ENCODE measurements around the gene UIMC1. TPM values are rescaled to one million over a fixed set of nuclear protein-coding genes. Genes with fewer than 3 reads are reported as not detected.

UIMC1 gene
- polyA plus RNA-seq, 1 donor (not counting 4 experiments of a cell fraction or from before 2014, with no cell fraction given) = 29.0 TPM

DNA sequence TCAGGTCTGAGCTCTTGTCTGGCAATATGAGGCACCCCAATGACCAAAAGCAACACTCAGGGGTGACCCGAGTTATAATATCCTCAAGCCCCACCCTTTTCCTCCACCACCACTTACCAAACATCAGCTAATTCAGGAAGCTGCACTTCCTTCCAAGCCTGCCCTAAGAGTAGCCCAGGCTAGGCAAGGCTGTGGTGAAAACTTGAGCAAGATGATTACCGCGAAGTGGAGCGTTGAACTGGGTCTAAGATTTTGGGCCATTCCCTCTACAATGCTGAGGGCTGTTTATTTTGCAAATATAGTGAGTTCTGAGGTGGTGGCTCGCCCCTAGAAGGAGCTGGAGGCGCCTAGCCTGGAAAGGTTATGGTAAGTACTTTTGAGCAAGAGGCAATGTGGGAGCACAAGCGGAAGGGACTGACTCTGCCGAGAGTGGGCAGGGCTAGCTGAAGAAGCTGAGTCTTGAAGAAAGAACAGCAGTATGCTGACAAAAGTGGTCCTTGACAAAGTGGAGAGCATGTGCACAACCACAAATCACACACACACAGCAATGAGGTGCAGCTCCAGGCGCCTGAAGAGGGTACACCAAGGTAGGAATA lies 107.2 kb downstream of the UIMC1 start, which contains the start of gene HK3:
Gene HK3, minus strand, starts transcription at position 51 of the 596 bp plus-strand sequence. CDS start 3,187 bp downstream, outside the sequence.
- Histone ChIP-seq H4K20me1 (ENCODE audit: control insufficient read depth, extremely low read depth, insufficient read depth, low read length) (no peaks in the 10 kb centered on the region), H3K4me2 (ENCODE audit: control insufficient read depth, extremely low read depth, insufficient read depth, low read depth, low read length) (no peak within 1 kb of the TSS), H3K4me3 (ENCODE audit: control insufficient read depth in 2 of 3, extremely low read depth in 1 of 3, insufficient read depth in 2 of 3, low read depth in 1 of 3, low read length in 3 of 3) (no peak within 1 kb of the TSS), H3K9ac (ENCODE audit: control insufficient read depth, extremely low read depth, insufficient read depth, low read length) (no peak within 1 kb of the TSS), H2AFZ (ENCODE audit: control insufficient read depth, low read length) (no peak within 1 kb of the TSS), H3K9me3 (ENCODE audit: control insufficient read depth, low read depth, low read length) (no peaks in the 10 kb centered on the region), H3K36me3 (ENCODE audit: control insufficient read depth in 2 of 2, extremely low read depth in 1 of 2, insufficient read depth in 2 of 2, low read length in 2 of 2) (peaks cover 4 to 18% of the 10 kb centered on the region in 2 experiments), H3K9me1 (ENCODE audit: control insufficient read depth, extremely low read depth, insufficient read depth, low read length) (no peaks in the 10 kb centered on the region), H3K27me3 (ENCODE audit: control insufficient read depth, extremely low read depth, insufficient read depth, low read length) (no peaks in the 10 kb centered on the region), H3K27ac (ENCODE audit: control insufficient read depth, insufficient read depth, low read length) (no peak within 1 kb of the TSS), H3K79me2 (ENCODE audit: control insufficient read depth, insufficient read depth, low read length) (no peaks in the 10 kb centered on the region), H3K4me1 (ENCODE audit: control insufficient read depth, extremely low read depth, insufficient read depth, low read length) (no peaks in the 10 kb centered on the region)
- dilution Hi-C loops (cut with MboI; ENCODE audit: extremely low pct_ligation_motif_present, low sequenced_read_pairs) = no loop called here
- TF ChIP-seq EZH2 (IDR thresholded peaks at IDR 0.05; ENCODE audit: low read length) = no peak
- TF ChIP-seq, protein P1, sequence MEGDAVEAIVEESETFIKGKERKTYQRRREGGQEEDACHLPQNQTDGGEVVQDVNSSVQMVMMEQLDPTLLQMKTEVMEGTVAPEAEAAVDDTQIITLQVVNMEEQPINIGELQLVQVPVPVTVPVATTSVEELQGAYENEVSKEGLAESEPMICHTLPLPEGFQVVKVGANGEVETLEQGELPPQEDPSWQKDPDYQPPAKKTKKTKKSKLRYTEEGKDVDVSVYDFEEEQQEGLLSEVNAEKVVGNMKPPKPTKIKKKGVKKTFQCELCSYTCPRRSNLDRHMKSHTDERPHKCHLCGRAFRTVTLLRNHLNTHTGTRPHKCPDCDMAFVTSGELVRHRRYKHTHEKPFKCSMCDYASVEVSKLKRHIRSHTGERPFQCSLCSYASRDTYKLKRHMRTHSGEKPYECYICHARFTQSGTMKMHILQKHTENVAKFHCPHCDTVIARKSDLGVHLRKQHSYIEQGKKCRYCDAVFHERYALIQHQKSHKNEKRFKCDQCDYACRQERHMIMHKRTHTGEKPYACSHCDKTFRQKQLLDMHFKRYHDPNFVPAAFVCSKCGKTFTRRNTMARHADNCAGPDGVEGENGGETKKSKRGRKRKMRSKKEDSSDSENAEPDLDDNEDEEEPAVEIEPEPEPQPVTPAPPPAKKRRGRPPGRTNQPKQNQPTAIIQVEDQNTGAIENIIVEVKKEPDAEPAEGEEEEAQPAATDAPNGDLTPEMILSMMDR (optimal IDR thresholded peaks at IDR 0.05 in 1 of 3, IDR thresholded peaks at IDR 0.05 in 1 of 3, conservative IDR thresholded peaks at IDR 0.05 in 1 of 3; ENCODE audit: extremely low read depth in 1 of 3, insufficient read depth in 2 of 3, low read length in 3 of 3) = no peak
- FAIRE-seq = no peak
- DNase-seq (ENCODE audit: low read depth, low spot score) = no peak

DNA sequence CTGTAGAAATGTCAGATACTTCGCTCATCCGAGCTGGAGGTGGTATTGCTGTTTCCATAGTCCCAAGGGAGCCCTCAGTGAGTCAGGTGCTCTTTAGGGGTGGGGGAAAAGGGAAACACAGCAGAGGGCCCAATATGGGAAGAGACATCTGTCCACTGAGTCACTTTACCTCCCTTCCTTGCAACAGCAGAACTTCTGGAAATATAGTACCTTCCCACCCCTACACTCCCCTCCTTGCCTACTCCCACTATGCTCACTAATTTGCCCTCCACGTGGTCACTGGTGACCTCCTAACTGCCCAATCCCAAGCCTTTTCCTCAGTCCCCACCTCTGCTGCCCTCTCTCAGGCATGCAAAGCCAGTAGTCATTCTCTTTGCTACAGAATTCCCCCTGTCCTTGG lies 109.3 kb downstream of the UIMC1 start:
- peaks cover 7% of the 10 kb centered on the region for H3K27me3 ChIP-seq (ENCODE audit: control insufficient read depth, extremely low read depth, insufficient read depth, low read length)
- TF ChIP-seq EZH2 (IDR thresholded peaks at IDR 0.05; ENCODE audit: low read length) = no peak
- TF ChIP-seq, protein P1 (optimal IDR thresholded peaks at IDR 0.05 in 1 of 3, IDR thresholded peaks at IDR 0.05 in 1 of 3, conservative IDR thresholded peaks at IDR 0.05 in 1 of 3; ENCODE audit: extremely low read depth in 1 of 3, insufficient read depth in 2 of 3, low read length in 3 of 3) = no peak
- no peak overlapping the region for H3K9ac ChIP-seq (ENCODE audit: control insufficient read depth, extremely low read depth, insufficient read depth, low read length)
- H3K4me1 ChIP-seq (ENCODE audit: control insufficient read depth, extremely low read depth, insufficient read depth, low read length) = no peaks in the 10 kb centered on the region
- FAIRE-seq (no peak), DNase-seq (ENCODE audit: low read depth, low spot score) (no peak)
- dilution Hi-C loops (cut with MboI; ENCODE audit: extremely low pct_ligation_motif_present, low sequenced_read_pairs) = no loop called here
- no peak overlapping the region for H2AFZ ChIP-seq (ENCODE audit: control insufficient read depth, low read length)
- no peak overlapping the region for H3K4me3 ChIP-seq (ENCODE audit: control insufficient read depth in 2 of 3, extremely low read depth in 1 of 3, insufficient read depth in 2 of 3, low read depth in 1 of 3, low read length in 3 of 3)
- no peaks in the 10 kb centered on the region for H3K9me3 ChIP-seq (ENCODE audit: control insufficient read depth, low read depth, low read length)
- no peaks in the 10 kb centered on the region for H3K36me3 ChIP-seq (ENCODE audit: control insufficient read depth in 2 of 2, extremely low read depth in 1 of 2, insufficient read depth in 2 of 2, low read length in 2 of 2)
- H4K20me1 ChIP-seq (ENCODE audit: control insufficient read depth, extremely low read depth, insufficient read depth, low read length) = no peaks in the 10 kb centered on the region
- no peaks in the 10 kb centered on the region for H3K79me2 ChIP-seq (ENCODE audit: control insufficient read depth, insufficient read depth, low read length)
- H3K4me2 ChIP-seq (ENCODE audit: control insufficient read depth, extremely low read depth, insufficient read depth, low read depth, low read length) = no peak overlapping the region
- no peak overlapping the region for H3K27ac ChIP-seq (ENCODE audit: control insufficient read depth, insufficient read depth, low read length)
- no peaks in the 10 kb centered on the region for H3K9me1 ChIP-seq (ENCODE audit: control insufficient read depth, extremely low read depth, insufficient read depth, low read length)
